ENCODE data around the gene PLLP.

GRCh38 chr16:57310801-57311200 is 26.3 kb upstream of the PLLP start:
- no peak for TF ChIP-seq CTCF (IDR thresholded peaks at IDR 0.05)
- TF ChIP-seq POLR2A (IDR thresholded peaks at IDR 0.05; ENCODE audit: low read depth), result no peak
- TF ChIP-seq POLR2AphosphoS5 (IDR thresholded peaks at IDR 0.05), result no peak
- TF ChIP-seq EP300 (IDR thresholded peaks at IDR 0.05), result no peak

All from esophagus muscularis mucosa (tissue), 4 donors.